ENCODE measurements around the gene RBPJL. TPM values are rescaled to one million over a fixed set of nuclear protein-coding genes. Genes with fewer than 3 reads are reported as not detected.

Gene RBPJL
- total RNA-seq, 3 donors from 2014 or later = not detected

DNA sequence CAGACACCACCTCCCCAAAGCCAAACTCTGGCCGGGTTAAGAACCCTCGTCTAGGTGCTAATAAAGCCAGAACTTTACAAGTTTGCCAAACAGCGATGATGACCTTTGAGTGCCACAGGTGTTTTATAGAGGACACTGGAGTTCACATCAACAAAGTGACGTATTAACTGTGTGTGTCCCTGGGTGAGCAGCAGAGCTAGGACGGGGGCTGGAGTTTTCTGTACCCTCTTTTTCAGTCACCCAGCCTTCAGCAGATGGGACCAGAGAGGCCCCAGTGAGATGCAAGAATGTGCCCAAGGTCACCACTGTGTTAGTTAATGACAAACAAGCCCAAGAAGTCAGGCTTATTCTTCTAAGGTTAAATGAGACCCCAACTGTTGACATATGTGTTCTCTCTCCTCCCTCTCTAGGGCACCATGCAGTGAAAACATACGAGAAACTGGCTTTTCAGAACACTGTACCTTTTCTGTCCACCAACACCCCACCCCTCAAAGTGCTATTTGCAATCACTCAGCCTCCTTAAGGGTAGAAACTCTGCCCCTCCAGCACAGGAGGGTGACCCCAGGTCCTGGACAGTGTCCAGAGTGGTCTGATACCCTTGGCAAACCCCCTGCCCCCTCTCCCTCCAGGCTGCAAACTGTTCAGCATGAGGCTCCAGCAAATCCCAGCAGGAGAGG, 36.4 kb downstream of the RBPJL start:
- H3K27me3 ChIP-seq = no peaks in the 10 kb centered on the region
- no peak for TF ChIP-seq CTCF (IDR thresholded peaks at IDR 0.05)
- no peak for TF ChIP-seq POLR2A (IDR thresholded peaks at IDR 0.05)
- peak in 1 of 3 donors; percentile 26 for TF ChIP-seq POLR2AphosphoS5 (IDR thresholded peaks at IDR 0.05)
- peaks cover 16 to 54% of the 10 kb centered on the region in 2 donors for H3K4me1 ChIP-seq
- DNase-seq (ENCODE audit: low spot score in 2 of 2) = peak in 1 of 2 donors; percentile 59
- no peaks in the 10 kb centered on the region for H3K9me3 ChIP-seq
- intact Hi-C loops (cut with DNase I; ENCODE audit: low total_unique reads) = loop anchor here (10.0 kb wide), 1 partner anchor 1342 kb away; the partner anchor contains the start of gene TP53RK
- H3K36me3 ChIP-seq = no peaks in the 10 kb centered on the region
- H3K27ac ChIP-seq = peak overlapping the region; percentile 97 to 99
- peak overlapping the region in 2 of 3 donors; percentile 82 to 96 for H3K4me3 ChIP-seq

DNA sequence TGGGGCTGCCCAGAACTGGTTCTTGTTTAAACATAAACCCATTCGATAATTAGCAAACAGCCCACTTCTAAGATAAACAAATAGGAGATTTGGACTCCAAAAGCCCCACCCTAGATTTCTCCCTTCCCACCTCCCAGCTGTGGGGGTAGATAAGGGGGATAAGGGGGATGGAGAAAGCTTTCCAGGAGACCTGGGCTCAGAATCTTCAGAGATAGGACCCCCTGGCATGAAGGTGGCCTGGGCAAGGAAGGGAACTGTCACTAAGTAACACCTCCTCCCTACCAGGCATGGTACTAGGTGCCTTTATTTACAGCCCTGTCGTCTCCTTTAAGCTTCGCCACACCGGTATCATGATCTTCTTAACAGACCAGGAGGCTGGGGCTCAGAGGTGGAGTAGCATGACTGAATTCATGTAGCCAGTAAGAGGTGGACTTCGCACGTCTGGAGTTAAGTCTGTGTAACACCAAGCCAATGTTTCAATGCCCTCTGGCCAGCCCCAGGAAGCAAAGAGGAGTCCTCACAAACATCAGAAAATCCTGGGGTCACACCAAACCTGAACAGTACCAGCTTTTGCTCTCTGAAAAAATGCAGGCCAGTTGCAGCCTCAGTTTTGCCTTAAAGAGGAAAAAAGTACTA, 37.0 kb downstream of the RBPJL start:
- peak overlapping the region in 2 of 3 donors; percentile 82 to 96 for H3K4me3 ChIP-seq
- peaks cover 15 to 47% of the 10 kb centered on the region in 2 donors for H3K4me1 ChIP-seq
- H3K27ac ChIP-seq = peak overlapping the region; percentile 97 to 99
- no peaks in the 10 kb centered on the region for H3K36me3 ChIP-seq
- H3K27me3 ChIP-seq = no peaks in the 10 kb centered on the region
- no peak for DNase-seq (ENCODE audit: low spot score in 2 of 2)
- TF ChIP-seq CTCF (IDR thresholded peaks at IDR 0.05) (no peak), POLR2A (IDR thresholded peaks at IDR 0.05) (no peak), POLR2AphosphoS5 (IDR thresholded peaks at IDR 0.05) (no peak)
- intact Hi-C loops (cut with DNase I; ENCODE audit: low total_unique reads) = loop anchor here (10.0 kb wide), 1 partner anchor 1341 kb away; the partner anchor contains the start of gene TP53RK
- H3K9me3 ChIP-seq = no peaks in the 10 kb centered on the region

GRCh38 chr20:45344168-45344860, 37.7 kb downstream of the RBPJL start:
- no peaks in the 10 kb centered on the region for H3K36me3 ChIP-seq
- peaks cover 10 to 40% of the 10 kb centered on the region in 2 donors for H3K4me1 ChIP-seq
- peak overlapping the region in 2 of 3 donors; percentile 82 to 96 for H3K4me3 ChIP-seq
- intact Hi-C loops (cut with DNase I; ENCODE audit: low total_unique reads) = loop anchor here (10.0 kb wide), 1 partner anchor 1340 kb away; the partner anchor contains the start of gene TP53RK
- peak; percentile 75 to 90 for DNase-seq (ENCODE audit: low spot score in 2 of 2)
- H3K9me3 ChIP-seq = no peaks in the 10 kb centered on the region
- TF ChIP-seq CTCF (IDR thresholded peaks at IDR 0.05) (peak in 1 of 3 donors; percentile 8), POLR2AphosphoS5 (IDR thresholded peaks at IDR 0.05) (peak; percentile 46 to 81 (median 79)), POLR2A (IDR thresholded peaks at IDR 0.05) (peak; percentile 70)
- H3K27ac ChIP-seq = peak overlapping the region; percentile 97 to 99
- H3K27me3 ChIP-seq = no peaks in the 10 kb centered on the region

DNA sequence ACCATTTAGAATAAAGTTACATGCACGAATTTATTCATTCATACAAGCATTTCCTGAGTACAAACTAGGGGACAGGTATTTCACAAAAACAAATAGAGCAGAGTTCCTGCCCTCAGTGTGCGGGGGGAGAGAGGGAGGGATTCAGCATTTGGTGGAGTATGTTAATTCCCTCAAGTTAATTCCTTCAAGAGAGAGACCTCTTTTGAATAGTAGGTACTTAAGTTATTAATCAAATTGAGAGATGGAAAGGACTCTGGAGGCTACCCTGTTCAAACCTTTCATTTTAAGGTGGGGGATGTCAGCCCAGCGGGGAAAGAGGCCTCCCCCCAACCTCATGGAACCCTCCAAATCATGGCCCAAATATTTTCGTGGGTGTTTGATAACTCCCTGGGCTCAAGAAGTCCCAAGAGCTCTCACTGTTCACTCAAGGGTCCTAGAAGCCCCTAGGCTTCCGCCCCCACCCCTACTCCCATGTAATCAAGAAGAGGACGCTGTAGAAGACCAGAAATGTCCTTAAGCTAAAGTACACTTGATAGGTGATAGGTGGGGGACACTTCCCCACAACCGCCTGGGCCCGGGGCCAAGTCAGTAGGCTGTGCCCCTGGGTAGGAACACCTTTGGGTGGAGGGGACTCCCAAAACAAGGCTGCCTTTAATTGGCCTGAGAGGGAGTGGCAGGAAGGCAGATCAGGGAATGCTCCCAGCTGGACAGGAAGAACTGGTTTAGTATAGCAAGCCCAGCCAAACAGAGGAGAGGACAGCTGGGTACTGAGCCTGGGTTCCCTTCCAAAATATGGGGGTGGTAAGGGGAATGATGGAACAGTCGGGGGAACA, 38.7 kb downstream of the RBPJL start:
- intact Hi-C loops (cut with DNase I; ENCODE audit: low total_unique reads) = loop anchor here (10.0 kb wide), 1 partner anchor 1339 kb away; the partner anchor contains the start of gene TP53RK

More for the DNA sequence above, 38.7 kb downstream of the RBPJL start:
- Histone ChIP-seq H3K4me3 (peak overlapping the region in 2 of 3 donors; percentile 82 to 96), H3K36me3 (no peaks in the 10 kb centered on the region), H3K27me3 (no peaks in the 10 kb centered on the region), H3K9me3 (no peaks in the 10 kb centered on the region), H3K27ac (peak overlapping the region; percentile 97 to 99), H3K4me1 (peaks cover 8 to 30% of the 10 kb centered on the region in 2 donors)
- DNase-seq (ENCODE audit: low spot score in 2 of 2) = peak; percentile 80 to 90
- no peak for TF ChIP-seq CTCF (IDR thresholded peaks at IDR 0.05)
- TF ChIP-seq POLR2AphosphoS5 (IDR thresholded peaks at IDR 0.05) = peak; percentile 41 to 92 (median 49)
- peak; percentile 40 for TF ChIP-seq POLR2A (IDR thresholded peaks at IDR 0.05)
